Skeletal muscle satellite cell (primary cell): Measurements from ENCODE around the gene AMOT.

Experiments used
- H3K27me3 ChIP-seq: 2 replicates; pipeline ENCODE4 v1.7.0; 2013; ENCODE audit warnings: low read length; ENCODE audit not compliant: control insufficient read depth, insufficient read depth
- H3K36me3 ChIP-seq: 2 replicates; pipeline ENCODE4 v1.7.0; 2013; ENCODE audit warnings: mild to moderate bottlenecking, control low read depth, low read length; ENCODE audit not compliant: insufficient read depth
- H3K4me1 ChIP-seq: 2 replicates; pipeline ENCODE4 v1.7.0; 2013; ENCODE audit warnings: low read length; ENCODE audit not compliant: control insufficient read depth, insufficient read depth
- H3K4me2 ChIP-seq: 2 replicates; pipeline ENCODE4 v1.7.0; 2013; ENCODE audit warnings: mild to moderate bottlenecking, low read length
- H3K4me3 ChIP-seq: 2 replicates; pipeline ENCODE4 v1.7.0; 2013; ENCODE audit warnings: low read length
- H3K9ac ChIP-seq: 2 replicates; pipeline ENCODE4 v1.7.0; 2013; ENCODE audit warnings: mild to moderate bottlenecking, low read depth, low read length, moderate library complexity
- H3K9me3 ChIP-seq: replicated peaks from 2 replicates; pipeline ENCODE4 v1.7.0; 2013; ENCODE audit warnings: mild to moderate bottlenecking, control low read depth, low read length

The AMOT gene

DNA sequence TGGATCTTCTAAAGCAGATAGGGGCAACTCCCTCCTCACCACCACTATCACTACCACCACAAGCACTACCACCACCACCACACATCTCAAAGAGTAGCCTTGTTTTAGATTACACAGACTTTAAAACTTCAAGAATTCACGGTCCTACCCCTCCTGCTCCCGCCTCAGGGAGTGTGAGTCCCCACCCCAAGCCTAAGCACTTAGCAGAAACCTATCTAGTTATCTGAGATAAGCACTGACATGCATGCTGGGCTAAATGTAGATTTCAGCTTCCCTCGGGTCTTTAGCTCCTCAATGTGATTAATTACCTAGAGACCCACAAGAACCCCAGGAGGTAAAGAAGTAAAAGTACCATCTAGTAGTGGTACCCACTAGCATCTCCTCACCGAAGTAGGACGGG, 775 bp downstream of the AMOT start:
- no peak overlapping the region for H3K9ac ChIP-seq
- H3K36me3 ChIP-seq: no peaks in the 10 kb centered on the region
- H3K4me3 ChIP-seq: peak overlapping the region; percentile 67
- no peaks in the 10 kb centered on the region for H3K9me3 ChIP-seq
- H3K4me2 ChIP-seq: peak overlapping the region; percentile 88
- no peaks in the 10 kb centered on the region for H3K4me1 ChIP-seq
- peaks cover 27% of the 10 kb centered on the region for H3K27me3 ChIP-seq

DNA sequence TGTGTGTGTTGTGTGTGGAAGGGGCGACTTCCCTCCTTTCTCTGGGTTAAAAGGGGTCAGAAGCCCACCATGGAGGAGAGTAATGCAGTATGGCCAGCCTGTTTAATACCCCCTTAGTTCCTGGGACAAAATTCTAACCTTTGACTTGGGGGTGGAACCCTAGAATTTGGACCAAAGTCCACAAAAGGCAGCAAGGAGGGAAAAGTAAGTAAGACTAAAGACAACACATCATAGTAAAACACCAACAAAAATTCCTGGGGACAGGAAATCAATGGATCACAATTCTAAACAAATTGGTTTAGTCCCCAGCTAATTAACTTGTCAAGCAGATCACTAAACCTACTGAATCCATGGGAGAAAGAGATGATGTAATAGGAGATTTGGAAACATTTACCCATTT, 3.1 kb downstream of the AMOT start:
- H3K4me3 ChIP-seq: no peak overlapping the region

GRCh38 chrX:112835019-112835418, 5.6 kb downstream of the AMOT start:
- H3K4me2 ChIP-seq: no peak overlapping the region
- no peaks in the 10 kb centered on the region for H3K4me1 ChIP-seq
- no peak overlapping the region for H3K4me3 ChIP-seq
- H3K27me3 ChIP-seq: peaks cover 19% of the 10 kb centered on the region
- H3K9me3 ChIP-seq: no peaks in the 10 kb centered on the region
- H3K9ac ChIP-seq: no peak overlapping the region
- H3K36me3 ChIP-seq: no peaks in the 10 kb centered on the region

More for the DNA sequence above, 3.1 kb downstream of the AMOT start:
- Histone ChIP-seq H3K4me2 (no peak overlapping the region), H3K9me3 (no peaks in the 10 kb centered on the region), H3K9ac (no peak overlapping the region), H3K27me3 (peaks cover 20% of the 10 kb centered on the region), H3K4me1 (no peaks in the 10 kb centered on the region), H3K36me3 (no peaks in the 10 kb centered on the region)

DNA sequence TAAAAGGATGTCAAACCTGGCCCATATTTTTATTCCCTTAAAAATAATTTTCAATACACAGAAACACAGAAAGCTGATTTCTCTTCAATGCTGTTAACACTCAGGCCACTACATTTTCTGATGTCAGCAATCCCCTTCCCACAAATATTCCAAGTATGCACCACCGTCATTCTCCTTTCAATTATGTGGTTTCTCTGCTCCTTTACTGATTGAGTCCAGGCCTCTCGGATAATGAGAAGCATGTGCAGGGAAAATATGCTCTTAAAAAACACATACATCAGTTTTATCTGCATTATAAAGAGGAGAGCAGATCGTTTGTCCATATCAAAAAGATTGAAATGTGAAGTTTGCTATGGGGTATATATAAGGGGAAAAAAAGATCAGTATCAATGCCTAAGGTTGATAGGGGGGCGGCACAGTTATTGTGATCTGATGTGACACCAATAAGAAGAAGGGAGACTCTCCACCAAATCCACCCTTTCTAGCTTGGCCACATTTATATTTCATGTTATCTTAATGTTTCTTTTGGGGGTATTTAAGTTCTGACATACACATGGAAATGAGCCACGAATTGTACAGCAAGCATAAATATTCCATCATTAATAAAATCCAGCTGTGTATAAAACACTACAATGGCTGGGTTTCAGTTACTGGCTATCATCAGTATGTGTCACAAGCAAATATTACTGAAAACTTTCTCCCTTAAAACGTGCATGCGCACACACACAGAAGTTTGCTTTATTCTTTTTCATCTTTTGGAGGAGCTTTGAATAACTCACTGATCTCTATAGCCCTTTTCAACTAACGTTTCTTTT, 6.4 kb downstream of the AMOT start:
- no peaks in the 10 kb centered on the region for H3K9me3 ChIP-seq
- H3K4me2 ChIP-seq: no peak overlapping the region
- no peak overlapping the region for H3K4me3 ChIP-seq
- no peaks in the 10 kb centered on the region for H3K4me1 ChIP-seq
- no peak overlapping the region for H3K9ac ChIP-seq
- H3K27me3 ChIP-seq: peaks cover 17% of the 10 kb centered on the region
- H3K36me3 ChIP-seq: no peaks in the 10 kb centered on the region

DNA sequence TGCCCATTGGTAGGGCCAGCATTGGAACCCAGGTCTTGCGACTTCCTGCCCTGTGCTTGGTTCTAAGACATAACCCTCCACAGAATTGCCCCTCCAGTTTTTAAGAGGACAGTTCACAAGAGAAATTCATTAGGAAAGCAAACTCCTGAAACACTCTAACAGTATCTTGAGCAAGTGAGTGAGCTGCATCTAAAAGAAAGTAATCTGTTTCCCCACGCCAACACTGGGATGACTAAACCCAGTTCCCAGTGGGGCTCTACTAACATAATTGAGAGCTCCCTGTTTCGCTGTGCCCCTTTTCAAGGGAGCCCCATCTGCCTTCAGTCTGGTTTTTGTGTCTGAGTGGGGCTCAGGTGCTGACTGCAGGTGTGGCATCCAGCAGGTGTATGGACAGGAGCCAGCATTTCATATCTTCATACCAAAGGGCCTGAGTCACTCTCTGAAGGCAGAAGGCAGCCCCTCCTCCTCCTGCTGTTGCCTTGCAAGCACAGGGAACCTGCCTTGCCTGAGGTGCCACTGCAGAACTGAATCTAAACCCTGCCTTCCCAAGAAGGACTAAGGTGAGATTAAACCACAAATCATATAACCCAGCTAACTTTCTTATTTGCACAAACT, 8.0 kb downstream of the AMOT start:
- Histone ChIP-seq H3K4me1 (no peaks in the 10 kb centered on the region), H3K4me2 (no peak overlapping the region)

GRCh38 chrX:112830540-112830939, 10.1 kb downstream of the AMOT start:
- H3K4me3 ChIP-seq: no peak overlapping the region
- no peaks in the 10 kb centered on the region for H3K9me3 ChIP-seq
- H3K9ac ChIP-seq: no peak overlapping the region
- no peaks in the 10 kb centered on the region for H3K4me1 ChIP-seq
- no peaks in the 10 kb centered on the region for H3K36me3 ChIP-seq
- H3K4me2 ChIP-seq: no peak overlapping the region
- peaks cover 19% of the 10 kb centered on the region for H3K27me3 ChIP-seq

More for the DNA sequence above, 8.0 kb downstream of the AMOT start:
- H3K4me3 ChIP-seq: no peak overlapping the region
- peaks cover 14% of the 10 kb centered on the region for H3K27me3 ChIP-seq
- H3K9ac ChIP-seq: no peak overlapping the region
- no peaks in the 10 kb centered on the region for H3K9me3 ChIP-seq
- H3K36me3 ChIP-seq: no peaks in the 10 kb centered on the region

GRCh38 chrX:112827292-112827903, 13.2 kb downstream of the AMOT start:
- no peaks in the 10 kb centered on the region for H3K4me1 ChIP-seq
- peaks cover 25% of the 10 kb centered on the region for H3K27me3 ChIP-seq
- no peaks in the 10 kb centered on the region for H3K36me3 ChIP-seq
- no peak overlapping the region for H3K4me3 ChIP-seq
- H3K9me3 ChIP-seq: no peaks in the 10 kb centered on the region
- H3K4me2 ChIP-seq: no peak overlapping the region
- H3K9ac ChIP-seq: no peak overlapping the region

DNA sequence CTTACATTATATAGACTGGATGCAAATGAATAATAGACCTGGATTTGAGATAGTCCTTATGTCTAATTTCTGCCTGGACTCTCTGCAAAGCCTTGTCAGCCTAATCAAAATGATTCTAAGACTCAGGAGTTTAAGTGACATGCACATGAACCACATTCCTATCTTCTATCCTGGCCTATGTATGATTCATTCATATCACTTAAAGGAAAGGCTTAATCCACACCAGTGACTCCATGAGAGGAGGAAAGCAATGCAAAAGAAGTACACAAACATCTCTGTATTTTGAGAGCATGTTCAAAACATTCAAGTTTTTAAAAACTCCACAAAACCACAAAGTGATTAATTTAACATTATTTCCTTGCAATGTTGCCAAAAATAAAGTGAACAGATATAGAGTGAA, 14.6 kb downstream of the AMOT start:
- H3K9ac ChIP-seq: no peak overlapping the region
- no peak overlapping the region for H3K4me3 ChIP-seq
- H3K9me3 ChIP-seq: no peaks in the 10 kb centered on the region
- peaks cover 22% of the 10 kb centered on the region for H3K27me3 ChIP-seq
- H3K36me3 ChIP-seq: no peaks in the 10 kb centered on the region
- H3K4me2 ChIP-seq: no peak overlapping the region
- no peaks in the 10 kb centered on the region for H3K4me1 ChIP-seq

- H3K27me3 ChIP-seq: peaks cover 26% of the 10 kb centered on the region
- H3K9me3 ChIP-seq: no peaks in the 10 kb centered on the region
- H3K4me2 ChIP-seq: no peak overlapping the region
- no peaks in the 10 kb centered on the region for H3K4me1 ChIP-seq
- no peaks in the 10 kb centered on the region for H3K36me3 ChIP-seq
- H3K9ac ChIP-seq: no peak overlapping the region
- H3K4me3 ChIP-seq: no peak overlapping the region
Measured at GRCh38 chrX:112822892-112823291, 17.7 kb downstream of the AMOT start.

DNA sequence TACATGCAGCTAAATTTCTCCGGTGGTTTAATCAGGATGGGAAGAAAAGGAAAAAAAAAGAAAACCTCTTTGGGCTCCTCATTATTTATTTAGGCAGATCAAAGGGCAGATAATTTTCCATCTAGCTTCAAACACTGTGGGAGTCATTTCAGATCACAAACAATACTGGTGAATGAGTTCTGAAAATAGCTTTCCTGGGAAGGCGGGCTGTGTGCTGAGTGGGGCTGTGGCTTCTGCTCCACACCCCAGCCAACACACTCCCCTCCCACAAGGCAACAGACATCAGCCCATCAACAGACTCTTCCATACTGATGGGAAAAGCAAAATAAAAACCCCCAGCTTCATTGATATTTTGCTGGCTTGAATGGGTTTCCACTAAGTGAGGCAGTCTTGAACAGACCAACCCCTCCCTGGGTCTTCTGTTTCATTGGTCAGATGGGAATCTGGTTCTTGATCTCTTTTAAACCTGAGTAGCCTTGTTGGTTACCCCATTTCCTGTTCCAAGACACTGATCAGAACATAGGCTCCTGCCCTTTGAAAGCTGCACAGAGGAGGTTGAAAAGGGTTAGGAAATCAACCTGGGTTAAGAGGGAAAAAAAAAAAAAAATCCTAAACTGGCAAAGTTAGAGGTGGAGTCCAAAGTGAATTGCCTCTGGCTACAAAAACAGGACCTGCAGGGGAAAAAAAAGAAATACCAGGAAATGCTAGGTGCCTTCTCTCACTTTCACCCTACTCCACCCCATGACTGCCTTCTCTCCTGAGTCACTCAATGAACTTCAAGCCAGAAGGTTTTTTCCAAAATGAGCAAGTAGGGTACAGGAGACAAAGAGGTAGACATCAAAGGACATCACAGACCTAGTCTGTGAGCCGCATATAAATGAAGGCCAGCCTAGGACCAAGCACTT, 20.0 kb downstream of the AMOT start:
- Histone ChIP-seq H3K9me3 (no peaks in the 10 kb centered on the region), H3K4me2 (no peak overlapping the region), H3K36me3 (no peaks in the 10 kb centered on the region), H3K9ac (no peak overlapping the region), H3K4me1 (no peaks in the 10 kb centered on the region), H3K4me3 (no peak overlapping the region), H3K27me3 (peaks cover 33% of the 10 kb centered on the region)

DNA sequence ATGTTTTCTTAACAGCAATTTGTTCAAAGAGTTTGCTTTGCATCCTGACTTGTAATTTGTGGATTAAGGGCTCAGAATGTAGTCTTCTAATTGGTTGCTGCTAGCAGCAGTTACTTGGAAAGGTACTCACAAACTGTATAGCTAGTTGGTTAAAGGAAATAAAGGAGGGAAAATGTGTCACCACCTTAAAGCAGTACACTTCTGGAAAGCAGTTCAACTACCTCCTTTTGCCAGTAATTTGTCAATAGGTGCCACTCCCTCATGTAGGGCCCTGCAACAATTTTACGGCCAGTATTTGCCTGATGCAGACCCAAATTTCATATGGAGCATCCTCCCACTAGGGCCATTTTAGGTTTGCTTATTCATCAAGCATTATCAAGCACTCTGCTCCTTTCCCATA, 20.8 kb downstream of the AMOT start:
- H3K4me2 ChIP-seq: no peak overlapping the region
- H3K36me3 ChIP-seq: no peaks in the 10 kb centered on the region
- no peak overlapping the region for H3K4me3 ChIP-seq
- no peaks in the 10 kb centered on the region for H3K4me1 ChIP-seq
- no peaks in the 10 kb centered on the region for H3K9me3 ChIP-seq
- no peak overlapping the region for H3K9ac ChIP-seq
- peaks cover 38% of the 10 kb centered on the region for H3K27me3 ChIP-seq
